ENCODE data around the gene ARHGAP1. TPM values are rescaled to one million over a fixed set of nuclear protein-coding genes. Genes with fewer than 3 reads are reported as not detected.

The ARHGAP1 gene
- polyA plus RNA-seq, 2 of the 4 experiments (the other 2 are of a cell fraction), result 17.2 to 35.2 TPM

GRCh38 chr11:46631676-46632075, 68.7 kb downstream of the ARHGAP1 start:
- FAIRE-seq (no peak), DNase-seq (ENCODE audit: low read depth in 1 of 2, low spot score in 1 of 2) (no peak), ATAC-seq (no peak)
- Histone ChIP-seq H3K4me2 (no peak overlapping the region), H3K27ac (no peak overlapping the region), H3K4me3 (no peak overlapping the region), H3K9me3 (no peaks in the 10 kb centered on the region), H3K4me1 (no peaks in the 10 kb centered on the region)
- 81% methylated on average over 2 of the region's 2 CpGs for WGBS (ENCODE audit: missing lambda C conversion rate)
- POLR2A ChIA-PET, result no interaction called here
- no peak for TF ChIP-seq ATOH8 (CRISPR knock-in tag; IDR thresholded peaks at IDR 0.05; ENCODE audit: low read depth)
- no peak for TF ChIP-seq NFE2L2 (conservative IDR thresholded peaks at IDR 0.05; ENCODE audit: low read length)
- TF ChIP-seq SREBF2 (IDR thresholded peaks at IDR 0.05), result no peak
- TF ChIP-seq KDM5A (IDR thresholded peaks at IDR 0.05), result no peak
- no peak for TF ChIP-seq JUNB (IDR thresholded peaks at IDR 0.05)
- no peak for TF ChIP-seq MAZ (IDR thresholded peaks at IDR 0.05; ENCODE audit: borderline replicate concordance, low read depth, low read length)
- no peak for TF ChIP-seq FOSL2 (IDR thresholded peaks at IDR 0.05)
- no peak for TF ChIP-seq FOSL2 (CRISPR knock-in tag; IDR thresholded peaks at IDR 0.05)
- no peak for TF ChIP-seq ESRRA (IDR thresholded peaks at IDR 0.05; ENCODE audit: borderline replicate concordance, low read length)
- CTCF ChIA-PET, result interaction anchor here (1.0 to 2.9 kb wide), 3 partner anchors 8 to 14 kb away, joined by 3 to 11 read pairs (median 4); partner anchors contain the start of genes ATG13 and HARBI1

- DNase-seq (ENCODE audit: low read depth in 1 of 2, low spot score in 1 of 2) (no peak), FAIRE-seq (no peak), ATAC-seq (no peak)
- H3K4me2 ChIP-seq, result no peak overlapping the region
- H3K4me3 ChIP-seq, result no peak overlapping the region
- H3K4me1 ChIP-seq, result no peaks in the 10 kb centered on the region
- H3K9me3 ChIP-seq, result no peaks in the 10 kb centered on the region
- TF ChIP-seq RARB (CRISPR knock-in tag; IDR thresholded peaks at IDR 0.05), result no peak
- TF ChIP-seq BHLHE40 (IDR thresholded peaks at IDR 0.05; ENCODE audit: low read depth, low read length), result no peak
- no peak for TF ChIP-seq CTCF (IDR thresholded peaks at IDR 0.05)
- no peak for TF ChIP-seq ATOH8 (CRISPR knock-in tag; IDR thresholded peaks at IDR 0.05; ENCODE audit: low read depth)
- no peak for TF ChIP-seq CBX8 (IDR thresholded peaks at IDR 0.05)
- no peak for TF ChIP-seq HMGXB4 (CRISPR knock-in tag; IDR thresholded peaks at IDR 0.05; ENCODE audit: borderline replicate concordance)
- TF ChIP-seq MAX (IDR thresholded peaks at IDR 0.05), result no peak
- no peak for TF ChIP-seq EP300 (IDR thresholded peaks at IDR 0.05)
- TF ChIP-seq RNF2 (IDR thresholded peaks at IDR 0.05; ENCODE audit: borderline replicate concordance, low read depth), result no peak
- TF ChIP-seq MYC (IDR thresholded peaks at IDR 0.05; ENCODE audit: borderline replicate concordance, low read length), result no peak
- no peak for TF ChIP-seq RFX5 (IDR thresholded peaks at IDR 0.05)
- TF ChIP-seq KDM1A (IDR thresholded peaks at IDR 0.05; ENCODE audit: low read depth), result no peak
- TF ChIP-seq MAZ (IDR thresholded peaks at IDR 0.05; ENCODE audit: borderline replicate concordance, low read depth, low read length), result no peak
- no peak for TF ChIP-seq E2F6 (IDR thresholded peaks at IDR 0.05; ENCODE audit: borderline replicate concordance, low read depth)
- no peak for TF ChIP-seq KDM5A (IDR thresholded peaks at IDR 0.05)
- no peak for TF ChIP-seq SMC3 (IDR thresholded peaks at IDR 0.05)
- TF ChIP-seq MAFK (IDR thresholded peaks at IDR 0.05; ENCODE audit: partially characterized antibody), result no peak
- TF ChIP-seq ZNF302 (CRISPR knock-in tag; IDR thresholded peaks at IDR 0.05), result no peak
- TF ChIP-seq HEYL (CRISPR knock-in tag; IDR thresholded peaks at IDR 0.05), result no peak
- 97% methylated on average over 1 of the region's 1 CpG for WGBS (ENCODE audit: missing lambda C conversion rate)
- ChIA-PET CTCF (interaction anchor here (1.7 to 2.2 kb wide), 2 partner anchors 10 to 12 kb away, joined by 4 to 16 read pairs; partner anchors contain the start of genes ATG13 and HARBI1), POLR2A (no interaction called here)
- no peak overlapping the region for H3K27ac ChIP-seq
Observed at GRCh38 chr11:46630237-46630636, 70.2 kb downstream of the ARHGAP1 start.
